HG03558 (cell line): ENCODE data around the gene YRDC.
"Not testable (repeated sequence)": the region's sequence is repeated elsewhere in the genome, so short reads cannot be mapped to it uniquely, and the experiment has no call there.

Experiments used
- ATAC-seq: cut with Tn5 transposase; IDR thresholded peaks from one replicate; pipeline ENCODE4 v1.9.1; 2021; ENCODE audit warnings: moderate number of reproducible peaks; ENCODE audit not compliant: unreplicated experiment; ENCODE audit errors: extremely low read depth

Gene YRDC

DNA sequence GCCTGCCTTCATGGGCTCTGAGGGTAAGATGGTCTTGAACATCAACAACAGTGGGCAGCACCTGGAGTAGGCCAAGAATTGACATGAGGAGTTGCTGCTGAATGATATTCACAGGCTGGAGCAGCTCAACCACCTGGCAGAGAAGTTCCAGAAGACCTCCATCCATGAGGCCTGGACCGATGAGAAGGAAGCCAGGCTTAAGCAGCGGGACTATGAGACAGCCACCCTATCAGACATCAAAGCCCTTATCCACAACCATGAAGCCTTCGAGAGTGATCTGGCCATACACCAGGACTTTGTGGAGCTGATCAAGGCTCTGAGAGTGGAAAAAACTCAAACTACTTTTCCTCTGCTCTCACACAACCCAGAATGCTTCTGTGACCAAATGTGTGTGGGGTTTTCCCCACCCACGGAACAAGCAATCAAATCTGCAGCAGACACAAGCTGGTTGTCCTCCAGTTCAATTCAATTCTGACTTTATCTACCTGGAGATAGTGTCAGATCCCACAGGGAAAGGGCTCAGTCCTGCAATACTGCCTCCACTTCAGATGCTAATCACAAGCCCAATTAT, 31.0 kb downstream of the YRDC start:
- ATAC-seq = no peak

DNA sequence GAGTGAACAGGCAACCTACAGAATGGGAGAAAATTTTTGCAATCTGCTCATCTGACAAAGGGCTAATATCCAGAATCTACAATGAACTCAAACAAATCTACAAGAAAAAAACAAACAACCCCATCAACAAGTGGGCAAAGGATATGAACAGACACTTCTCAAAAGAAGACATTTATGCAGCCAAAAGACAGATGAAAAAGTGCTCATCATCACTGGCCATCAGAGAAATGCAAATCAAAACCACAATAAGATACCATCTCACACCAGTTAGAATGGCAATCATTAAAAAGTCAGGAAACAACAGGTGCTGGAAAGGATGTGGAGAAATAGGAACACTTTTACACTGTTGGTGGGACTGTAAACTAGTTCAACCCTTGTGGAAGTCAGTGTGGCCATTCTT, 36.6 kb downstream of the YRDC start:
- not testable (repeated sequence) for ATAC-seq

DNA sequence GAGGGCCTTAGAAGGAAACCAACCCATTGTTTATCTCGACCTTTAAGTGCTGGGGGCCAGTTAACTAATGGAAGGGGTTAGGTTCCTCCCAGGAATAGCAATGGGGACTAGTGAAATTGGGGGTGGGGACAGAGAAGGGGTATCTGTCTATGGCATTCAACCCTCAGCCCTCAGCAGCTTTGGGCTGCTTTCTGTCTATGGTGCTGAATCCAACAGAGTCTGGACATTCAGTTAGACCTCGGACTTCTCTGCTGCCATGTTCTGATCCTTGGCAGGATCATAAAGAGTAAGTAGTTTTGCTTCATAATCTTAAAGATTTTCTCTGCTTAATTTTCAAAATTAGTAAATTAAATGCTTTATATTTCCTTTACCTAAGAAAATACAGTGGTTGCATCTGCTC, 40.5 kb downstream of the YRDC start:
- ATAC-seq = no peak

DNA sequence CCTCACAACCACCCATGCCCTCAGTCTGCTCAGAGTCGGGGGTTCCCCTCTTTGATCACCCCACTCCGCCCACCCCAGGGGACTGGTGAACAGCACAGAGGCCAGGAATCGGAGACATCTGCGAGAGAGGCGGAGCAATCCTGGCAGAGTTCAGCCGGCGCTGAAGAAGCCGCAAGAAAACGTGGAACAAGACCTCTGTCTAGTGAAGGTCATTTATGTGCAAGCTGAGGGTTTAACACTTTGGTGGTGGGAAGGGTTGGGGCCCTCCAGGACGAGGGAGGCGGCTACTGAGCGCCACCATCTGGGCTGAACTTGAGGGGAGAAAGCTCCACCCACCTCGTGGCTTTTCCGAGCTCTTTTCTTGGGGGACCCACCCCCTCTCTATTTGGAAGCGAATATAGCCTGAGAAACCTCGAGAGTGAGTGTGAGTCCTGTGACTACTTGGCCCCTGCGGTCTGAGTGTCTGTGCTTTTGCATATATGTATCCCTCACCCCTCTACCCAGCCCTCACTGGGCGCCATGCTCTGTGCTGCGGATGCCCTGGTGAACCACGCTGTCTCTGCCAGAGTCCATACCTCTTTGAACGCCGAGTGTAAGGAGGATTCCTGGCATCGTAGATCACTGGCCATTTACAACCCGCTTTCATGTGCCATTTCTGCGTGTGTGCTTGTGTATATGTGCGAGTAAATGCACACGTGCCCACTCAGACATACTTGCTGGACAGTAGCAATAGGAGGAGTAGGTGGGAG, 41.9 kb downstream of the YRDC start:
- no peak for ATAC-seq

DNA sequence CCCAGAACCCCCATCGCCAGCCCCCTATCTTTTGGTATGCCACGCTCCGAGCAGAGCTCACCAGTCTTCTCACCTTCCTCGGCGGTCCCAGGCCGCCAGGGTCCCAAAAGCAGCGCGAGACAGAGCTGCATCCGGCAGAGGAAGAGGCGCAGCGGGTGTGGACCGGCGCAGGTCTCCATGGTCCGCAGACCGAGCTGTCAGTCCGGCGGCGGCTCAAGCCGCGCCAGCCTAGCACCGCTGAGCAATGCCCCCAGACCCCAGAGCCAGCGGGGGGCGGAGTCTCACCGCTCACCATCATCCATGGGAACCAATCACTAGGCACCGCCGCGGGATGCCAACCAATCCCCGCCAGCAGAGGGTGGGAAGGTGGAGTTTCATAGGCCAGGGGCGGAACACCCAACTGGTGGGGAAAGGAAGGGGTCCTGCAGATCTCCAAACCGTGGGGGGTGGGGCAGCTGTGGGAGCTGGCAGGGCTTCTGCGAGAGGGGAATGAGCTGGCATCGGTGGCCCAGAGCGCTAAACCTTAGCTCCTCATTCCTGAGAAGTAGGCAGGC, 43.0 kb downstream of the YRDC start, which contains the start of gene EPHA10:
Gene EPHA10, minus strand, starts transcription at position 233 of the 554 bp plus-strand sequence. Its CDS starts 54 bp downstream, at position 179.
- ATAC-seq = no peak

DNA sequence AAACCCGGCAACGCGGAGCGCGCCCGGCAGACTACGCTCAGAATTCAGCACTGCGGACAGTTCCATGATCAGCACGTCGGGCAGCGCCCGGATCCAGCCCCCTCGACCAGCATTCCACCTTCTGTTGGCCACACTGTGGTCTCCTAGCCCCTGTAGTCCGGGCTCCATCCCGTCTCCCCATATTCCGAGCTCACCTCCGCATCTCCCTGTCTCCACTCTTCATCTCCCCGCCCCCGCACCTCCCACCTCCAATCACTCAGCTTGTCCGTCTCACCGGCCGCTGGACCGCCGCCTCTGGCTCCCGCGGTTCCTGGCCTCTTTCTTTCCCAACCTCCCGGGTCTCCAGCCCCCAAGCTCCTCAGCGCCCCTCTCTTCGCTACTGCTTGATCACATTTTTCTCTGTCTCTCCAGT, 43.6 kb downstream of the YRDC start:
- no peak for ATAC-seq

DNA sequence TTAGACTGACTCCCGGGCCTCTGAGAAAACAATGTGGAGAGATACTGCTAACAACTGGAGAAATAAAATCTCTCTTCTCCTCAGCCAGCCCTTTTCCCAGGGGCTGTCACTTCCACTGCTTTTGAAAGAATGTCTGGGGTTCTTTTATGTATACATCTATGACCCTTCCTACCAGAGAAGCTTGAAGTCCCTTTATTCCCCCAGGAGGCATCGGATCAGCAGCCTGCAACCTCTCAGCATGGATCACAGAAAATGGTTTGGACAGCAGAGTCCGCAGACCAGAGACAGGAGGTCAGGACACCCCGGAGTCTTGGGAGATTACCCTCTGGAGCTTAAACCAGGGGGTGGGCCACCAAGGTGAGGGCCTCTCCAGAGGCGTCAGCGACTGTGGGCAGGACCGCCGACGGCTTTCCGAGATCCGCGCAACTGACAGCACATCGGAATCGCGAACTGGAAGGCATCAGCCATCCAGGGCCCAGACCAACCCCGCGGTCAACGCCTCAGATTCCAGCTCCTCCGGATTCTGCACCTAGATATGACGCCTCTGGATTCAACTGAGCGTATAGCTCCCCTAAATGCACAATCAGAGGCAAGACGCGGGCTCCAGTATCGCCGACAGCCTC, 44.1 kb downstream of the YRDC start:
- ATAC-seq = no peak

DNA sequence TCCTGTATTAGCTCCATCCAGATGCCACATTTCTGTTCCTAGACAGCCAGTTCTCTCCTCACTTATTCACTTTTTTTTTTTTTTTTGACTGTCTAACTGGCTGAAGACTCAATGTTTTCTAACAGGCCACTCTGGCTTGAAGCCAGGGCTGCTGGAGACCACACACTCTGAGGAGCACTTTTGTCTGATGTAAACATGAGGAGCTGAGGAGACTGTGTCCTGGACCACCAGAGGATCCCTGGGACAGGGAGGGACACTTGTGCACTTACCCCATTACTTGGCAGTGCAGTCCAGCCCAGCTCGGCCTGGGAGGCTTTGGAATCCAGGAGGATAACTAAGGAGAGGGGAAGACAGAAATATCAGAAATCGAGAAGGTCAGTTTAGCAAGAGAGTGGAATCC, 45.5 kb downstream of the YRDC start:
- ATAC-seq = no peak

DNA sequence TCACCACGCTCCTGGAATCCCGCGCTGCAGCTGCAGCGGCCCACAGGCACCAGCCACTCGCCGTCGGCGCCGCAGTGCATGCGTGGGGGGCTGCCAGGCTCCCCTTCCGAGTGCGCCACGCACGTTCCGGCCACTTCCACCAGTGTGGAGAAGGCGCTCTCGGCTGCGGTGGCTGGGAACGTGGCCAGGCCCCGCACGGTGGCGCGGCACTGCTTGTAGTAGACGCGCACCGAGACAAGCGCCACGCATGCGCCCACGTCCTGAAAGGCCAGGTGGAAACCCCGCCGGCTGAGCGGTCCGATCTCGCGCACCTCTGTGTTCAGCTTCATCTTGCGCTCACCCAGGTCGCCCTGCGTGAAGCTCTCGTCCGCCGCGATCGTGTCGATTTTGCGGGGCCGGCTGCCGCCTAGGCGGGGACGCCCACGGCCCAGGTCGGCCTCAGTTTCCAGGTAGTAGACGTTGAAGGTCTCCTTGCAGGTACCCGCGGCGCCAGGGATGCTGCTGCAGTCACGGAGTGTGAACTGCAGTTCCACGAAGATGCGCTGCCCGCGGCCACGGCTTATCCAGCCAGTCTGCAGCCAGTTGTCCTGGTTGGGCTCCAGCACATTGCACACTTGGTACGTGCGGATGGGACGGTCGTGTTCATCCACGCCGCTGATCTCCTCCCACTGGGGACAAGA, 46.5 kb downstream of the YRDC start:
- no peak for ATAC-seq

DNA sequence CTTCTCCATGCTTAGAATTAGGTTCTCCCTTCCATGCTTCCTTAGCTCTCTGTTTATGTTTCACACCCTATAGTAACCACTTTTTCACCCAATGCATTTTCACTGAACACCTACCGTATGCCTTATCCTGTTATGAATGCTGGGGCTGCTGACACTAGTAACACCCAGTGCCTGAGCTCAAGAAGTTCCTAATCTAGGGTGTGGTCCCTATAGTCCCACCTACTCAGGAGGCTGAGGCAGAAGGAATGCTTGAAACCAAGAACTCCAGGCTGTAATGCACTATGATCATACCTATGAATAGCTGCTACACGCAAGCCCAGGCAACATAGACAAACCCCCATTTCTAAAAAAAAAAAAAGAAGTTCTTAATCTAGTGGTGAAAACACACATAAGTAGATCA, 48.6 kb downstream of the YRDC start:
- no peak for ATAC-seq

DNA sequence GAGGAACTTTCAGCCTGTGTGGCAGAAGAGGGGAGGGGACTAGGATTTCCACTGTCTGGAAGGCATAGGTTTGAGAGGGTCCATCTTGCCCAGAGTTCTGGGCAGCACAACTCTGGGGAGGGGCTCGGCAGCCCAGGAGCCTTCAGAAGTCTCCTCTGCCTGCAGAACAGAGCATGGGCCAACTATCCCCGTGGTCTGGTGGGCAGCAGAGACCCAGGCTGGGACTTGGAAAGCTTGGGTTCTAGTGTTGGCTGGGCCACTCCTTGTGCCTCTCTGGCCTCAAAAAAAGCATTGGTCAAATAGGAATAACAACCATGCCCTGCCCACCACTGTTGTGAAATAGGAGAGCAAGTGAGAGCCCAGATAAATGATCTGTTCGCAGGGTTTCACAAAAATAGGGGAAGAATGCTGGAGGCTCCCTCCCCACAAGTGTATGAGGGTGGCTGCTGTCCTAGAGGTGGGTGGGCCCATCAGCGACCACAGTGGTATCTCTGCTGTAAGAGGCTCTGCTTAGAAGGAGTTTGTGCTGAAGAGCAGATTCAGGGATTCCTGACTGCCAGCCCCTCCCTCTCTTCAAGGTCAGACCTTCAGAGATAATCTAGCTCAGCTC, 52.0 kb downstream of the YRDC start:
- ATAC-seq = no peak

DNA sequence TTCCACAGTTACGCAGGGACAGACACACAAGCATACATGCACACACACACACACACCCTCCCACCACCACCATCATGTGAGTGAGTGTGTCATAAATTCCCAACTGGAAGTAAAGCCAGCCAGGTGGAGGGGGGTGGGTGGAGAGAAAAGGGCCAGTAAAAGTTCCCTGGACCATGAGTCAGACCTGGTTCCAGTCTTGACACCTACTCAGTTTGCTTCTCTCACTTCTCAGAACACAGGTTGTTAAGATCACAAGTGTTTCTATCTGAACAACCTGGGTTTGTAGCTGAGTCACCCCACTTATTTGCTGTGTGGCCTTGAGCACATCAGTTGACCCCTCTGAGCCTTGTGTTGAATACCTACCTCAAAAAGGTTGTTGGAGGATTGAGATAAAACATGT, 52.7 kb downstream of the YRDC start:
- no peak for ATAC-seq

DNA sequence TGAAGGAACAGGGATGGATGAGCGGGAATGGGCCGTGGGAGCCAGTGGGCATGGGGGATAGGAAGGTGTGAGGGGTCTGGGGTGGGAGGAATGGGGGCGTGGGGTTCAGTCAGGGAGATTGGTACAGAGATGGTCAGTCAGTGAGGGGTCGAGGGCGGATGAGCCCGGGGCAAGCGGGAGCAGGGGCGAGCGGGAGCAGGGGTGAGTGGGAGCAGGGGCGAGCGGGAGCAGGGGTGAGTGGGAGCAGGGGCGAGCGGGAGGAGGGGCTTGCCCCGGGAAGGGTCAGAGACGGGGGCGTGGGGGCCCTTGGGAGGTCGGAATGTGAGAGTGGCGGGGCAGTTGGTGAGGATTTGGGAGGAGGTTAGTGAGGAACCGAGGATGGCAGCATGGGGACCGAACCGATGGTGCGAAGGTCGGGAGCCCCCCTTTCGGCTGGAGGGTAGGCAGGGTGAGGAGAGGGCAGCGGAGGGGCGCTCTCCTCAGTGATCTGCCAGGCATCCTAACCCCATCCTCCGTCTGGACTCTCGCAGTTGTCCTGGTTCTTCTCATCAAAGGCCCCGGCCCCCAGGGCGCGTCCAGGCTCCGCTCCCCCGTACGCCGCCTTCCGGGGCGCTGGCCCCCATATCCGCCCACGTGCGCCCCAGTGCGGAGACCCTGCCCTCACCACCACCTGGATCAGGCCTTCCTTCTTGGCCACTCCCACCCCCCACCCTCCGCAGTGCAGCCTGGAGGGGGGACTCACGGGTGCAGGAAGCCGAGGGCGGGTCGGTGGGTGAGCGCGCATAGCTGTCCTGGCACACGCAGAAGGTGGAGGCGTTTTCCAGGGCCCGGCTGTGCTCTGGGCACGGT, 54.3 kb downstream of the YRDC start:
- no peak for ATAC-seq
